Gastrocnemius medialis (tissue), 4 donors: Measurements from ENCODE around the gene GRIK4. TPM values are rescaled to one million over a fixed set of nuclear protein-coding genes. Genes with fewer than 3 reads are reported as not detected.

Experiments used
- ATAC-seq, 2 donors: fragments of 150-250 bp; one replicate each; pipeline ENCODE4 v1.9.1; 2016
- DNase-seq, 2 donors: peaks; one replicate each; pipeline ENCODE4 v3.0.0-alpha.2; 2019
- H3K27ac ChIP-seq, 4 donors: fragments of 200-600 bp; sonication (generic); 1 replicate in 1 of 4; 2 replicates in 3 of 4; pipeline ENCODE4 v1.5.1; 2016 to 2018; ENCODE audit warnings: mild to moderate bottlenecking in 2 of 4, moderate library complexity in 1 of 4
- H3K27me3 ChIP-seq, 3 donors: fragments of 200-600 bp; sonication (generic) in 2 of 3; 1 replicate in 1 of 3; 2 replicates in 2 of 3; pipeline versions ENCODE4 v1.5.1 to v1.6.0; 2016 to 2019; ENCODE audit warnings: mild to moderate bottlenecking in 1 of 3, moderate library complexity in 1 of 3
- H3K36me3 ChIP-seq, 2 donors: fragments of 200-600 bp; sonication (generic) in 1 of 2; one replicate each; pipeline ENCODE4 v1.5.1; 2017 to 2018
- H3K4me1 ChIP-seq, 2 donors: fragments of 200-600 bp; sonication (generic) in 1 of 2; one replicate each; pipeline ENCODE4 v1.5.1; 2016 to 2017; ENCODE audit warnings: mild to moderate bottlenecking in 2 of 2
- H3K4me3 ChIP-seq, 4 donors: fragments of 200-600 bp; sonication (generic) in 3 of 4; 1 replicate in 1 of 4; 2 replicates in 3 of 4; pipeline ENCODE4 v1.5.1; 2016 to 2019; ENCODE audit warnings: mild to moderate bottlenecking in 2 of 4
- H3K9me3 ChIP-seq, 3 donors: fragments of 200-600 bp; sonication (generic) in 2 of 3; 1 replicate in 1 of 3; 2 replicates in 2 of 3; pipeline ENCODE4 v1.5.1; 2016 to 2019
- CTCF ChIP-seq, 5 experiments: fragments of 450-650 bp in 3 of 5; fragments of 200-600 bp in 2 of 5; sonication (generic) in 2 of 5; IDR thresholded peaks in 4 of 5; conservative IDR thresholded peaks in 1 of 5; 1 replicate in 4 of 5; 2 replicates in 1 of 5; pipeline ENCODE4 v1.5.1; 2016 to 2019; ENCODE audit warnings: antibody characterized with exemption in 5 of 5, mild to moderate bottlenecking in 3 of 5, moderate library complexity in 3 of 5
- POLR2A ChIP-seq, 2 donors: fragments of 450-650 bp; IDR thresholded peaks; one replicate each; pipeline ENCODE4 v1.6.1; 2017; ENCODE audit warnings: antibody characterized with exemption in 2 of 2, mild to moderate bottlenecking in 2 of 2, moderate library complexity in 2 of 2
- in situ Hi-C, 4 donors: fragments of 200-750 bp; cut with MboI; loops; one replicate each; pipeline versions ENCODE4 v1.15.0 to v1.8.0; 2017; ENCODE audit warnings: low sequenced_read_pairs in 4 of 4
- intact Hi-C: fragments of 100-400 bp; cut with DNase I; formaldehyde crosslinking; loops from one replicate; pipeline ENCODE4 v1.15.1; 2023; ENCODE audit warnings: low total_unique reads
- total RNA-seq, 4 donors: library from RNA; depleted of rRNA; stranded (reverse); fragments of >200 nt; gene quantifications; one replicate each; pipeline versions ENCODE4 v1.1.0 to v1.2.3, GENCODE V29; 2016

The GRIK4 gene
- total RNA-seq, 4 donors from 2014 or later, result 0.42 TPM; not detected in 3

GRCh38 chr11:120603071-120603470 lies 91.5 kb downstream of the GRIK4 start:
- TF ChIP-seq CTCF (IDR thresholded peaks at IDR 0.05 in 4 of 5, conservative IDR thresholded peaks at IDR 0.05 in 1 of 5), result no peak
- TF ChIP-seq POLR2A (IDR thresholded peaks at IDR 0.05), result no peak
- Histone ChIP-seq H3K4me3 (no peak overlapping the region), H3K27ac (no peak overlapping the region), H3K36me3 (no peaks in the 10 kb centered on the region), H3K4me1 (no peaks in the 10 kb centered on the region), H3K9me3 (no peaks in the 10 kb centered on the region), H3K27me3 (no peaks in the 10 kb centered on the region)
- intact Hi-C loops, result no loop called here
- no peak for ATAC-seq
- no peak for DNase-seq
- in situ Hi-C loops, result no loop called here

GRCh38 chr11:120605469-120605868 lies 93.9 kb downstream of the GRIK4 start:
- Histone ChIP-seq H3K36me3 (no peaks in the 10 kb centered on the region), H3K27me3 (no peaks in the 10 kb centered on the region), H3K4me1 (no peaks in the 10 kb centered on the region), H3K4me3 (no peak overlapping the region), H3K9me3 (no peaks in the 10 kb centered on the region), H3K27ac (no peak overlapping the region)
- in situ Hi-C loops (no loop called here), intact Hi-C loops (no loop called here)
- ATAC-seq (no peak), DNase-seq (no peak)
- TF ChIP-seq CTCF (IDR thresholded peaks at IDR 0.05 in 4 of 5, conservative IDR thresholded peaks at IDR 0.05 in 1 of 5), result no peak
- no peak for TF ChIP-seq POLR2A (IDR thresholded peaks at IDR 0.05)

- intact Hi-C loops (no loop called here), in situ Hi-C loops (no loop called here)
- DNase-seq, result no peak
- H3K27ac ChIP-seq, result no peak overlapping the region
- H3K27me3 ChIP-seq, result no peaks in the 10 kb centered on the region
- no peaks in the 10 kb centered on the region for H3K36me3 ChIP-seq
- H3K4me1 ChIP-seq, result no peaks in the 10 kb centered on the region
- no peak for TF ChIP-seq POLR2A (IDR thresholded peaks at IDR 0.05)
- TF ChIP-seq CTCF (IDR thresholded peaks at IDR 0.05 in 4 of 5, conservative IDR thresholded peaks at IDR 0.05 in 1 of 5), result no peak
- ATAC-seq, result no peak
- H3K4me3 ChIP-seq, result no peak overlapping the region
- H3K9me3 ChIP-seq, result no peaks in the 10 kb centered on the region
These were observed 94.9 kb downstream of the GRIK4 start for GRCh38 chr11:120606211-120607010.

GRCh38 chr11:120608061-120608460 lies 96.5 kb downstream of the GRIK4 start:
- no peak overlapping the region for H3K27ac ChIP-seq
- no peaks in the 10 kb centered on the region for H3K9me3 ChIP-seq
- no peaks in the 10 kb centered on the region for H3K36me3 ChIP-seq
- intact Hi-C loops, result no loop called here
- H3K4me1 ChIP-seq, result no peaks in the 10 kb centered on the region
- ATAC-seq (no peak), DNase-seq (no peak)
- TF ChIP-seq POLR2A (IDR thresholded peaks at IDR 0.05) (no peak), CTCF (IDR thresholded peaks at IDR 0.05 in 4 of 5, conservative IDR thresholded peaks at IDR 0.05 in 1 of 5) (no peak)
- no peak overlapping the region for H3K4me3 ChIP-seq
- H3K27me3 ChIP-seq, result no peaks in the 10 kb centered on the region
- in situ Hi-C loops, result no loop called here
